ENCODE results near the gene SLC25A48.

The SLC25A48 gene

DNA sequence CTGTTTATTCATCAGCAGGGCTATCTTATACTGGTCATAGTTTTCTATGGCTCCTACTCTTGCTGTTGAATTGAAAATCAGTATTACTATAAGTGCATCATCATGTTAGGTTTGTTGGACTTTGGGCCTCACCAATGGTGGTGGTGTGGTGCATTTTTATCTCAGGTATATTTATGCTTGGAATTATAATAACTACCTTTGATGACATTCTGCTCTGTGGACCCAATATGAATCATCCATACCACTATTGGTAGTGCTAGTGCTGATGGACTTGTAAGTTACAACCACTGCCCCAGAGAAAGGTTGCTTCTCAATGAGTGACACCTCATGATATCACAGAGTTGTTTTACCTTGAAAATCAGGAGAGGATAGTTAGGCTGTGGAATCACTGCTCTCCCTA is 33.1 kb downstream of the SLC25A48 start:
- POLR2A ChIA-PET, result no interaction called here
- no peak for DNase-seq (ENCODE audit: low read depth, low spot score)
- no peak for TF ChIP-seq CTCF (IDR thresholded peaks at IDR 0.05; ENCODE audit: insufficient read depth, low read length, missing control alignments)
- H3K4me3 ChIP-seq (ENCODE audit: low read depth, low read length), result no peak overlapping the region
- CTCF ChIA-PET, result interaction anchor here (0.5 to 1.6 kb wide), 5 partner anchors 11 to 307 kb away, joined by 3 to 4 read pairs (median 3); no protein-coding TSS in a partner anchor

- H3K4me3 ChIP-seq (ENCODE audit: low read depth, low read length), result no peak overlapping the region
- no peak for TF ChIP-seq CTCF (IDR thresholded peaks at IDR 0.05; ENCODE audit: insufficient read depth, low read length, missing control alignments)
- ChIA-PET CTCF (interaction anchor here (0.8 to 1.6 kb wide), 5 partner anchors 10 to 316 kb away, joined by 3 to 4 read pairs (median 4); no protein-coding TSS in a partner anchor), POLR2A (no interaction called here)
- no peak for DNase-seq (ENCODE audit: low read depth, low spot score)
Measured at GRCh38 chr5:135868681-135869080, 34.2 kb downstream of the SLC25A48 start.

DNA sequence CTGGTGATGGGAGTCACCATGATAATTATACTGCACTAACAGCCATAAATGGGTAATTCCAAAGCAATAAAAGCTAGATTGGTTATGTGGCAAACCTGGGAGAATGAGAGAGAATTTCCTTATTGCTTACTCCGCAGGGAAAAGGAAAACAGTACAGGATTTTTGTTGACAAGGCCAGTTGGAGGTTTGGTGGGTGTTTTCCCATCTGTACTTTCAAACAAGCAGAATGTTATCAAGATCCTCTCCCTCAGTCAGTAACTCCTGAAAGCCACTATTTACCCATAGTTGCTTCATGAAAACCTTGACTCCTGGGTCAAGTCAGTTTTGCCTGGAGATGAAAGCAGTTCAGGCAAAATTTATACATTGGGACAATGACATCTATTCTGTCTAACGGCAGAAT is 34.8 kb downstream of the SLC25A48 start:
- CTCF ChIA-PET, result interaction anchor here (1.6 kb wide), 3 partner anchors 9 to 316 kb away, joined by 3 to 4 read pairs (median 4); no protein-coding TSS in a partner anchor
- no peak for TF ChIP-seq CTCF (IDR thresholded peaks at IDR 0.05; ENCODE audit: insufficient read depth, low read length, missing control alignments)
- no peak overlapping the region for H3K4me3 ChIP-seq (ENCODE audit: low read depth, low read length)
- no peak for DNase-seq (ENCODE audit: low read depth, low spot score)
- POLR2A ChIA-PET, result no interaction called here

- DNase-seq (ENCODE audit: low read depth, low spot score), result no peak
- ChIA-PET POLR2A (no interaction called here), CTCF (interaction anchor here (1.5 to 1.6 kb wide), 3 partner anchors 213 to 380 kb away, joined by 4 to 6 read pairs (median 4); no protein-coding TSS in a partner anchor)
- no peak for TF ChIP-seq CTCF (IDR thresholded peaks at IDR 0.05; ENCODE audit: insufficient read depth, low read length, missing control alignments)
- H3K4me3 ChIP-seq (ENCODE audit: low read depth, low read length), result no peak overlapping the region
Measured at GRCh38 chr5:135869935-135870334, 35.5 kb downstream of the SLC25A48 start.

DNA sequence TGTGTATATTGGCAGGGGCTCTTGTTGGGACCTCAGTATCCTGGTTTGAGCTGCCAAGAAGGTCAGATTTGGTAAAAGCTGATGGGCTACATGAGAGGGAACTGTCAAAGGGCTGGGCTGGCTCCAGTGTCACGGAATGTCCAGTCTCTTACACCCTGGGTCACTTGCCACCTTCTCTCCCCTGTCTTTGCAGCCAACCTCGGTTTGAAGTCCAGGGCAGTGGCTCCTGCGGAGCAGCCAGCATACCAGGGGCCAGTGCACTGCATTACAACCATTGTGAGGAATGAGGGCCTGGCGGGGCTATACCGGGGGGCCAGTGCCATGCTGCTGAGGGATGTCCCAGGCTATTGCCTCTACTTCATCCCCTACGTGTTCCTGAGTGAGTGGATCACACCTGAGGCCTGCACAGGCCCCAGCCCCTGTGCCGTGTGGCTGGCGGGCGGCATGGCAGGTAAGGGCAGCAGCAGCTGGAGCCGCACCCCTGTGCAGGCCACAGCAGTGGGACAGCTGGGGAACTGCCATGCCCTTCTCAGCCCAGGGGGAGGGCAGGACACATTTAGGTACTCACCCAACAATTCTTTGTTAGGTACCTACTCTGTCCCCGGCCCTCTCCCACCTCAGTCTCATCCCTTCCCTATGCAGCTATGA is 36.9 kb downstream of the SLC25A48 start:
- CTCF ChIA-PET, result interaction anchor here (0.6 to 1.5 kb wide), 3 partner anchors 15 to 378 kb away, joined by 3 to 6 read pairs (median 4); no protein-coding TSS in a partner anchor
- POLR2A ChIA-PET, result no interaction called here
- H3K4me3 ChIP-seq (ENCODE audit: low read depth, low read length), result no peak overlapping the region
- TF ChIP-seq CTCF (IDR thresholded peaks at IDR 0.05; ENCODE audit: insufficient read depth, low read length, missing control alignments), result no peak
- DNase-seq (ENCODE audit: low read depth, low spot score), result no peak

DNA sequence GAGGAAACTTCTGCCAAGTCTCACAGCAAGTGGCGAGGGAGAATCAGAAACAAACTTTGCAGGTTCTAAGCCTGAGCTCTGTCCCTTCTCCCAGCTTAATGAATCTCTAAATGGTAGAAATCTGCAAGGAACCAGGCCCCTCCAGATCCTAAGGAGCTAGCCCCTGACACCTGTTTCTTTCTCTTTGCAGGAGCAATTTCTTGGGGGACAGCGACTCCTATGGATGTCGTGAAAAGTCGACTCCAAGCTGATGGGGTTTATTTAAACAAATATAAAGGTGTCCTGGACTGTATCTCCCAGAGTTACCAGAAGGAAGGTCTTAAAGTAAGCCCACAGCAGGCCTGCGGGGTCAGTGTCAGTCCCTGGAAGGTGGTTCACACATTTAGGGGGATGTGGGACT is 39.4 kb downstream of the SLC25A48 start:
- TF ChIP-seq CTCF (IDR thresholded peaks at IDR 0.05; ENCODE audit: insufficient read depth, low read length, missing control alignments), result no peak
- no peak for DNase-seq (ENCODE audit: low read depth, low spot score)
- no peak overlapping the region for H3K4me3 ChIP-seq (ENCODE audit: low read depth, low read length)
- CTCF ChIA-PET, result no interaction called here
- POLR2A ChIA-PET, result no interaction called here

Measured in AG04449 (cell line).